Fibroblast of the aortic adventitia (primary cell): ENCODE measurements around the gene TFF1. TPM values are rescaled to one million over a fixed set of nuclear protein-coding genes. Genes with fewer than 3 reads are reported as not detected.

Experiments used
- DNase-seq: peaks from one replicate; pipeline ENCODE4 v3.0.0-alpha.2; 2010; ENCODE audit warnings: low read depth
- H3K4me3 ChIP-seq: 2 replicates; pipeline ENCODE4 v1.5.1; 2011; ENCODE audit warnings: low read depth, mild to moderate bottlenecking, control low read depth, low read length, moderate library complexity
- total RNA-seq: library from RNA; depleted of rRNA; stranded (reverse); fragments of >200 nt; gene quantifications from 2 replicates; pipeline ENCODE4 v1.2.3, GENCODE V29; 2012; ENCODE audit warnings: low replicate concordance
- TF ChIP-seq, protein P1 (sequence below): IDR thresholded peaks from 2 replicates; pipeline ENCODE4 v1.5.1; 2011; ENCODE audit warnings: mild to moderate bottlenecking, low read length, control low read depth, inconsistent platforms; ENCODE audit not compliant: insufficient read depth

The TFF1 gene
- total RNA-seq, 1 donor = not detected

DNA sequence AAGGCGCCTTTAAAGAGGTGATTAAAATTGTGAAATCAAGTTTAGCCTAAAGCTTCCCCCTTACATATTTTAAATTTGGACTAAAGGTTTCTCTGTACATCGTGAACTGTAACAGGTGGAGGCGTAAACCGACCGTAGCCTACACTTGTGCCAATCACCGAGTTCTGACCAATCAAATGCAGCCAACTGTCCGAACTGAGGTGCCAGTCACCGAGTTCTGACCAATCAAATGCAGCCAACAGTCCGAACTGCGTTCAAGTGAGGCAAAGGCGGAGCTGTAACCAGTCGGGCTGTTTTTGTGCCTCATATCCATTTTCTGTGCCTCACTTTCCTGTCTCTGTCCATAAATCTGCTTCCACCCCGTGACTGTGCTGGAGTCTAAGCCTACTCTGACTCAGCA is 7.4 kb downstream of the TFF1 start:
- no peak overlapping the region for H3K4me3 ChIP-seq
- DNase-seq = no peak
- TF ChIP-seq, protein P1, sequence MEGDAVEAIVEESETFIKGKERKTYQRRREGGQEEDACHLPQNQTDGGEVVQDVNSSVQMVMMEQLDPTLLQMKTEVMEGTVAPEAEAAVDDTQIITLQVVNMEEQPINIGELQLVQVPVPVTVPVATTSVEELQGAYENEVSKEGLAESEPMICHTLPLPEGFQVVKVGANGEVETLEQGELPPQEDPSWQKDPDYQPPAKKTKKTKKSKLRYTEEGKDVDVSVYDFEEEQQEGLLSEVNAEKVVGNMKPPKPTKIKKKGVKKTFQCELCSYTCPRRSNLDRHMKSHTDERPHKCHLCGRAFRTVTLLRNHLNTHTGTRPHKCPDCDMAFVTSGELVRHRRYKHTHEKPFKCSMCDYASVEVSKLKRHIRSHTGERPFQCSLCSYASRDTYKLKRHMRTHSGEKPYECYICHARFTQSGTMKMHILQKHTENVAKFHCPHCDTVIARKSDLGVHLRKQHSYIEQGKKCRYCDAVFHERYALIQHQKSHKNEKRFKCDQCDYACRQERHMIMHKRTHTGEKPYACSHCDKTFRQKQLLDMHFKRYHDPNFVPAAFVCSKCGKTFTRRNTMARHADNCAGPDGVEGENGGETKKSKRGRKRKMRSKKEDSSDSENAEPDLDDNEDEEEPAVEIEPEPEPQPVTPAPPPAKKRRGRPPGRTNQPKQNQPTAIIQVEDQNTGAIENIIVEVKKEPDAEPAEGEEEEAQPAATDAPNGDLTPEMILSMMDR = no peak

DNA sequence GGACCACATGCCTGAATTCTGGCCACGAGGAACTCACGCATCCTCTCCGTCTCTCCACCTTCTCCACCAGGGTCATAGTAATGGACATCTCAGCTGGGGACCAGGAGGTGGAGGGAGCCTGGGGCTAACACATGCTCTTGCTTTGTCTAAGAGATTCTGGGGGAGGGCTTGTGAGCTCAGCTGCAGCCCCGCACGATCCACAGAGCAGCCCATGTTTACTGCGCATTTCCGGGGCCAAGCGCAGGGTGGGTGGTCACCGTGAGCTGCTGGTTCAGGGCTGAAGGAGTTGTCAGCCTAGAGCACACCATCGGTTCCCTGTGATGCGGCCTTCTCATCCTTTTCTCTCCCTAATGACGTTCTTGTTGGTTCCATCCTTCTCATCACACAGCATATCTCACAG is 8.1 kb downstream of the TFF1 start:
- no peak overlapping the region for H3K4me3 ChIP-seq
- TF ChIP-seq, protein P1 = no peak
- DNase-seq = no peak

DNA sequence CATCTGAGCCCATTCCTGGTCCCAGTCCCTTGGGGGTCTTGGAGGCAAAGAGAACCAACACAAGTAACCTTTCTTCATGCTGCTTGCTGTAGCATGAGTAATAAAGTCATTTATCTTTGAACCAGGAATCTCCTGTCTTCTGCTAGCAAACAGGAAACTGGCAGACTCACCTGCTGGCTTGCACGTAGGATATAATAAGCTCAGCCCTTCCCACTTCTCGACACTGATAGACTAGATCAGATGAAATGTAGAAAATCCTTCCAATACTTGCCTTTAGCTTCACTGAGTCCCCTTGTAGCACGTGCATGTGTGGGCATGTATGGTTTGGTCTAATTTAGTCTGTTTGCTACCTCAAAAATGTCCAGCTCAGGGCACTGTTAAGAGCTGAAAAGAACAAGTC is 9.0 kb downstream of the TFF1 start:
- H3K4me3 ChIP-seq = no peak overlapping the region
- TF ChIP-seq, protein P1 = no peak
- no peak for DNase-seq

DNA sequence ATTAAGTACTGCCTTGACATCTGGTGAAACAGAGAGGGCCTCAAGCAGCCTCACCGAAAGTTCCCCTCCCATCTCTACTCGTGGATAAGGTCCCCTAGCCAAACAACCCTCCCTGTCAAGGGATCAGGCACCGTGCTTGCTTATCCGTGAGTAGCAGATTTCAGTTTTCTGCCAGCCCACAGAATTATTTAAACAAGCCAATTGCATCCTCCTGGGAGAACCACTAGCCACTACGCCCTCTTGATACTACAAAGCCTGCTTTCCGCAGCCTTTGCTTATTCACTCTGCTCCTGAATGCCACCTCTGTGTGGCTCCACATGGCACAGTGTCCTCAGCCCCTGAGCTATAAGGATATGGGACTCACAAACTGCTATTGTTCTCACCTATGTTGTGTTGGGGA is 9.7 kb downstream of the TFF1 start:
- no peak for DNase-seq
- TF ChIP-seq, protein P1 = no peak
- no peak overlapping the region for H3K4me3 ChIP-seq

DNA sequence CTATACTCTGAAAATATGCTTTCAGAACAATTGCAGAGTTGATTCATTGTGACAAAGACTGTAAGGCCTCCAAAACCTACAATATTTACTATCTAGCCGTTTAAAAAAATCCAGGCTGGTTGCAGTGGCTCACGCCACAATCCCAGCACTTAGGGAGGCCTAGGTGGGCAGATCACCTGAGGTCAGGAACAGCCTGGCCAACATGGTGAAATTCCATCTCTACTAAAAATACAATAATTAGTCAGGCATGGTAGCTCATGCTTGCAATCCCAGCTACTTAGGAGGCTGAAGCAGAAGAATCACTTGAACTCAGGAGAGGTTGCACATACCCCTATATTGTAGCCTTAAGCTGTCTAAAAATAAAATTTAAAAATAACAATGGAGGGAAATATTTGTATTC is 10.3 kb downstream of the TFF1 start:
- TF ChIP-seq, protein P1 = no peak
- H3K4me3 ChIP-seq = no peak overlapping the region
- DNase-seq = no peak

DNA sequence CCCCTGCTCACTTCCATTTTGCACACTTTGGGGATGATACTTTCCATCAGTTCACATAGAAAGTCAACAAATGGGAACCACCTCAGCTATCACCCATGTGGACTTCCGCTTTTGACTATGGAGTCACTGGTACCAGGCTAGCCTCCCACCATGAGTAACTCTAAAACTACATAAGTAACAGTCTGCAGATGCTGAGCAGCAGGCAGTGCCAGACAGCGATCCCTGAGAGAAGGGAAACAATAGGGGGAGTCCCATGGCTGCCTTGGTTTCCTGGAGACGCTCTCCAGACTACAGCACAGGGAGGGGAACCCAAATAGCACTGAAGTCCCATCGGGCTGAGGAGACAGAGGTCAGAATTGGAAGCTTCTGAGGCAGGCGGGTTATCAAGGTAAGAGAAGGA is 12.7 kb downstream of the TFF1 start:
- TF ChIP-seq, protein P1 = no peak
- DNase-seq = no peak
- H3K4me3 ChIP-seq = no peak overlapping the region

DNA sequence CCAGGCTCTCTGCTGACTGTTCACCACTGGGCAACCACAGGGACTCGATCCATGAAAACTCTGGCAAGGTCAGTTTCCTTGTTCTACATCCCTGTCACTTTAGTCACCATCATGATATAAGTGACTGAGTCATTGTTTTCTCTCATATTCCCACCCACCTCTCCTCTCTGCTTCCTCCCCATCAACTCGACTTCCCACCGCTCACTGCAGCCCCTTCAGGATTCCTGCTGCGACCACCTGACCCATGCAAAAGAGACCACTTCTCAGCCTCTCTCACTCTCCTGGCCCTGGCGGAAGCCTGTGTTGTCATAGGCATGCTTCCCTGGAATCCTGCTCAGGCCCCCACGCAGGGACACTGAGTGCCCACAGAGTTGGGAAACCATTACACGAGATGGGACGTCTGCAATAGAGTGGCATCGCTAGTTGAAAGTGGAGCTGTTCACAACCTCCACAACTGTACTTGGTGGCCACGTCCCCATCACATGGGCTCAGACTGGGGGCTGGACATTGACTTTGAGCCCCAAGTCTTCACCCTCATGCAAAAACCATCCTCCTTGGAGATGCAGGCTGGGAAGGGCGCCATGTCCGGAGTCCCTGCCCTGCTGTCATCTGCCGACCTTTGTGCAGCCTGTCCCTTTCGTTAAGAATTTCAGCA is 13.8 kb downstream of the TFF1 start:
- no peak overlapping the region for H3K4me3 ChIP-seq
- TF ChIP-seq, protein P1 = no peak

More for the DNA sequence above, 13.8 kb downstream of the TFF1 start:
- no peak for DNase-seq
